GM21526 (cell line): ENCODE data around the gene PFN3.

Experiments used
- ATAC-seq: cut with Tn5 transposase; IDR thresholded peaks from one replicate; pipeline ENCODE4 v1.9.1; 2021; ENCODE audit warnings: moderate library complexity; ENCODE audit not compliant: unreplicated experiment, low FRiP score

PFN3 gene

DNA sequence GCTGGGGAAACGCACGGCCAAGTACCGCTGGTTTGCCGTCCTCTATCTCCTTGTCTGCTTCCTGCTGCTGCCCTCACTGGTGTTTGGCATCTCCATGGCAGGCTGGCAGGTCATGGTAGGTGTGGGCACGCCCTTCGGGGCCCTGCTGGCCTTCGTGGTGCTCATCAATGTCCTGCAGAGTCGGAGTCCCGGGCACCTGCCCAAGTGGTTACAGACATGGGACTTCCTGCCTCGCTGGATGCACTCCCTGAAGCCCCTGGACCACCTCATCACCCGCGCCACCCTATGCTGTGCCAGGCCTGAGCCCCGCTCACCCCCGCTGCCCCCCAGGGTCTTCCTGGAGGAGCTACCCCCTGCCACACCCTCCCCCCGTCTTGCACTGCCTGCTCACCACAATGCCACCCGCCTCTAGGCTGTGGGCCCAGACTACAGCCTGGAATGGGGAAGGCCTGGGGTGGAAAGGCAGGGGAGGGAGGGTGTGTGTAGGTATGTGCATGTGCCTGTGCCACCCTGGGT lies 2.5 kb downstream of the PFN3 start:
- no peak for ATAC-seq

DNA sequence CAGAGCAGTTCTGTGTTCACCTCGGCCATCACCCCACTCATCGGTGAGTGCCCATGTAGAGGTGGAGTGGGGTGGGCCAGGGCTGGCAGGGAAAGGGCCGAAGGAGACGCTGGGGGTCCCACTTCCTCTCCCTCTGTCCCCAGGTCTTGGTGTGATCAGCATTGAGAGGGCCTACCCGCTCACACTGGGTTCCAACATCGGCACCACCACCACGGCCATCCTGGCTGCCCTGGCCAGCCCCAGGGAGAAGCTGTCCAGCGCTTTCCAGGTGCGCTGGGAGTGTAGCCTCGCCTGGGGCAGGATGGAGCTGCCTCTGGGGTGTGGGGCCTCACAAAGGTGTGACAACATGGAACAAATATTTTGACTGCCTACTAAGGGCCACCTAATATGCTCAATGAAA lies 3.7 kb downstream of the PFN3 start:
- ATAC-seq, result no peak

DNA sequence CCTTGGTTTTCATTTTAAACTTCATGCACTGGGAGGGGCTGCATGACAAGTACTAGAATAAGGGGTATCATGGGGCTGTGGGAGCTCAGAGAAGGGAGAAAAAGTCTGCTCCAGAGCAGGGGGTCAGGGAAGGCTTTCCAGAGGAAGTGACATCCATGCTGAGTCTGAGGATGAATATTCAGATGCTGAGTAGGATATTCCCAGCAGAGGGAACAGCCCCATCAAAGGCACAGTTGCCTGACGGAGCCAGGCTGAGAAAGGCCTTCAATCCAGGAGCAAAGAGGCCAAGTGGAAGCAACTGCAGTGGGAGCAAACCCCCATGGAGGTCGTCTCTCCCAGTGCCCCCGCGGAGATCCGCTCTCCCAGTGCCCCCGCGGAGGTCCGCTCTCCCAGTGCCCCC lies 4.4 kb downstream of the PFN3 start:
- ATAC-seq, result no peak

DNA sequence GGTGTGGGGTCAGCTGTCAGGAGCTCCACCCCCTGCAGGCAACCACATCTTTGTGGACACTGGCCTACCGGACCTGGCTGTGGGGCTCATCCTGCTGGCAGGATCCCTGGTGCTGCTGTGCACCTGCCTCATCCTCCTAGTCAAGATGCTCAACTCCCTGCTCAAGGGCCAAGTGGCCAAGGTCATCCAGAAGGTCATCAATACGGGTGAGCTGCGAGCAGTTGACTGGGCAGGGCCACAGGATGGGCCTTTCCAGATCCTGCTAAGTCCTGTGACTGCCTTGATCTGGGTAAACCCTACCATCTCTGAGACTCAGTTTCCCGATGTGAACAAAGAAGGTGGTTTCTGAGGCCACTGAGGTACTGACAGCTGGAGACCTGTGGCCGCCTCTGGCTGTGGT lies 6.5 kb downstream of the PFN3 start:
- ATAC-seq, result no peak

DNA sequence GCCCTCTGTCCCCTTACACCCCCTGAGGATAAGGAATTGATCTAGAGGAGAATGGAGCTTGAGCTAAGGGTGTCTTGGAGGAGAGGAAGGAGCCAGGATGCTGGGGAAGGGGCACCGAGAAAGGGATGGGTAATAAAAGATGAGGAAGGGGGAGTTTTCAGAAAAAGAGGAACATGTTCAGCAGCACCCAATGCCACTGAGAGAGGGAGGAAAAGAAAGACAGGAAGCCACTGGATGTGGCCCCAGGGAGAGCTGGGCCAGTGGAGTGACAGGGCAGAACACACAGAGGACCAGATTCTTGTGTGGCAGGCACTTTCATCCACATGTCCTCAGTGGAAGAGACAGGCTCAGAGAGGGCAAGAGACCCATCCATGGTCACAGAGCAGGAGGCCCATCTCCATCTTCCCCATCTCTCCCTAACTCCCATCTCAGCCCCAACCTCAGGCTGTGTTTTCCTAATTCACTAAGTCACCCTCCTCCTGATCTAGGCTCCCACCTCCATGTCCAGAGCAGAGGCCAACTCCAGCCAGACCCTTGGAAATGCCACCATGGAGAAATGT lies 7.2 kb downstream of the PFN3 start:
- no peak for ATAC-seq

DNA sequence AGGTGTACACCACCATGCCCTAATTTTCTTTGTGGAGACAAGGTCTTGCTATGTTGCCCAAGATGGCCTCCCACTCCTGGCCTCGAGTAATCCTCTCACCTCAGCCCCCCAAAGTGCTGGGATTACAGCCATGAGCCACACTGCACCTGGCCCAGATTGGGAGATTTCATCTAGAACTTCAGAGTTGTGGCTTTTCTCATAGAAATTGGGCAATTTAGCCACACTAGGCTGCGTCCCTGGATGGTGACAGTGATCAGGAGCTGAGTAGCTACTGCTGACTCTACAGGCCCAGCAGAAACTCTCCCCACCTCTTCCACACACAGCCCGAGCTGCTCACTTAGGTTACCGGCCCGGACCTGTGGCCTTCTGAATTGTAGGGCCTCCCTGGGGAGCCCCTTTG lies 7.7 kb downstream of the PFN3 start:
- no peak for ATAC-seq

DNA sequence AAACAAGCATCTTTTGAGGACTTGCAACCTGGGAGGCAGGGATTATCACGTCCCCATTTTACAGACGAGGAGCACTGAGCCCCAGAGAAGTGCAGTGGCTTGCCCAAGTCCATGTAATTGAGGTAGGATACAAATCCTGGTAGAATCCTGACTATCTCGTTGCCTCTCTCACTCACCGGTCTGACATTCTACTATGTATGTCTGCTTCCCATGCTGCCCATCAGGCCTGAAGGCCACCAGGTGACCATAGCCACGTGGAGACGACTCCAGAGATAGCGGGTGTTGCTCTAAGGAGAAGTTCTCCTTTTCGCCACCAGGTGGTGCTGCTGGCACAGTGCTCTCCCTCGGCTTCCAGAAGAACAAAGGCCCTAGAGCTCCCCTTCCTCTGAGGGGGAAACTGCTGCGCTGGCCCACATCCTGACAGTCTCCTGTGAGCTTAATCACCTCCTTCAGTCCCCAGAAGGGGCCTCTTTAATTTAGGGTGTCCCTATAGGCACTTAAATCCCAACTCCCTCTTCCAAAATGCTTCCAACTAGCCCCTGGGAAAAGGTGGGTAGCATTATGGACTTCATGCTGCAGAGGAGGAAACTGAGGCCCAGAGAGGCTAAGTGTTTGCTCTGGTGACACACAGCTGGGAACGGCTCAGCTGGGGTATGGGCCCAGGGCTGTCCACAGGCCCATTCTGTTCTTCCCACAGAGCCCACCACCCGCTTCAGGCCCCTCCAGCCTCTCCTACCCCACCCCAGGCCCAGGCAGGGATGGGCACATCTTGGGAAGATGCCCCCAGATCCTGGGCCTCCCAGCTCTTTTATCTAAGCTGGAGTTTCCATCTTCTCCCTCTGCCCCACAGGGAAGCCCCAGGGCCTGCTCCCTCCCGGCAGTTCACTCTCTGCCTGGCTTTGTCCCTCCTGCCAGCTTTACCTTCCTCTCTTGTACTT lies 9.8 kb downstream of the PFN3 start:
- peak; percentile 45 for ATAC-seq

DNA sequence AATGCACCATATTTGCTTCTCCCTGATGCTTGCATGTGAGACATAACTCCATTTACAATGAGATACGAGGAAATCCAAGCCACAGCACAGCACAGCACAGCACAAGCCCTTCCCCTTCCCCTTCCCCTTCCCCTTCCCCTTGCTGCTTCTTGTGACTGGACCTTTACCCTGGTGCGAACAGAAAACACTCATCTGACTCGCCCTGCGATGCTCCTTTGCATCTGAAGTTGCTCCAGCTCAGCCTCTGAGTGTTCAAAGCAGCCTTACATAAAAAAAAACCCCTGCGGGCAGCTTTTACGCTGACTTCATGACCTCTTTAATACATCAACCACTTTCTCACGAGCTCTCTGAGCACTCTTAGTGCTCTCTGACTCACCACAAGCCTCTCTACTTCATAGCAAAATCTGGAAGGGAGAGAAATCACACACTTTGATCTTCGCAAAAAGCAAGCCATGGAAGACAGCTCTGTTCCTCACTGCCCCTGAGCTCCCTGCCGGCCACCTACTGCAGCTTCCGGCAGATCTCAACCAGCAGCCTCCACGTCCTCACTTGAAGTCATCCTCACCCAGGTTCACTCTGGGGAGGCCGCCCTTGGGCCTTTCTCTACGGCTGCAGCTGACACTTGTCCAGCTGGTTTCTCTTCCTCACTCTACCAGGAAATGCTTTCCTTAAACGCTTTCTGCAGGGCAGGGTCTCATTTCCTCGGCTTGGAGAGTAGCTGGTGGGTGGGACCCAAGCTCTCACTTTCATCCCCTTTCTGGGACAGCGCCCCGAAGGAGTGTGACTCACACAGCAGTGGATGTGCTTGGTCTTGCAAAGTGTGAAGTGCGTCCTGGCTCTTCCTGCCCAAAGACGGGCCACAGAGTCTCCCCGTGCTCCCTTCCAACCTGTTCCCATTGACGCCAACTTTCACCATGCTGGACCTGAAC lies 11.0 kb downstream of the PFN3 start:
- ATAC-seq, result no peak

DNA sequence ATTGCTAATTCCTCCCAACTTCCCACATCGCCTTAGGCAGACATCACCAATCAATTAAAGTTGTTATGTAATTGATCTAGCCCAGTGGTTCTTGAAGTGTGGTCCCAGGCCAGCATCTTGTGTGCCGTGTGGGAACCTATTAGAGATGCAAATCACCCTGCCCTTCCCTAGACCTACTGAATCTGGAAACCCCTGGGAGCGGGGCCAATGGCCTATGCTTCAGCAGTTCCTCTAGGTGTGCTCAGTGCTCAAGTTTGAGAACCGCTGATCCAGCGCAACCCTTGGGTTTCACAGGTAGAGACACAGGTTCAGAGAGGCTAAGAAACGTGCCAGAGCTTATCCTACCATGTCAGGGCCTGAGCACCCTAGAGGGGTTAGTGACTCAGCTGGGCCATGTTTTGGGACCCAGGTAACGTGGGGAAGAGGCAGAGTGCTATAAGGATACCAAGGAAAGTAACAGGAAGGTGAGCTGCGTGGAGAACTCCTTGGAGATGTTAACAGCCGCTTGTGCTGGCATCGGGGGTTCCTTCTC lies 11.9 kb downstream of the PFN3 start:
- ATAC-seq, result no peak

DNA sequence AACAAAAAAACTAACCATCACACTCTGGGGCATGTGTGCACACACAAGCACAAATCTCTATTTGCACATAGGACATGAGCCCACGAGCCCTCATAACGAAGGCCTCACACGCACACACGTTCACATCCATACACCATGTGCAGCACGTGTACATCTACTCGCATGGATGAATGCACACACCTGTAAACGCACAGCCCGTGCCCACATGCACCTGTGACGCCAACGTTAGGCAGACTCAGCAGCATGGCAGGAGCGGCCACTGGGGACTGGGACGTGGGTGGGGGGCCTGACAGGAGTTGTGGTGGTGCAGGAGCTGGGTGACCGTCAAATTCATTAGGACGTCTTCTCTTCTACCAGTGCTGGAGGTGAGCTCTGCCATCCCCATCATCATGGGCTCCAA lies 13.1 kb downstream of the PFN3 start:
- no peak for ATAC-seq

DNA sequence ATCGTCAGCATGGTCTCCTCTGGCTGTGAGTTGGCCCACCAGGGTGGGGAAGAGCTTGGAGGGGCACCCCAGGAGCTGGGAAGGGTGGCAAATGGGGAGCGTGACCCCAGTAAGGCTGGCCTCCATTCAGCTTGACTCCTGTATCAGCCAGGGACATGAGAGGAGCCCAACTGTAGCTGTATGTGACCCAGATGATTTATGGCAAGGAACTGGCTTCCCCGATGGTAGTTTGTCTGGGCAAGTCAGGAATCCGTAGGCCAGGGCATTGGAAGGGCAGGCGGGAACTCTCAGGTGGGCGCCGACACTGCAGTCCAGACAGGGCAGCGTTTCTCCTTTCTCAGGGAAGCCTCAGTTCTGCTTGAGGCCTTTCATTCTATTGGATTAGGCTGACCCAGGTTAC lies 13.9 kb downstream of the PFN3 start:
- no peak for ATAC-seq

DNA sequence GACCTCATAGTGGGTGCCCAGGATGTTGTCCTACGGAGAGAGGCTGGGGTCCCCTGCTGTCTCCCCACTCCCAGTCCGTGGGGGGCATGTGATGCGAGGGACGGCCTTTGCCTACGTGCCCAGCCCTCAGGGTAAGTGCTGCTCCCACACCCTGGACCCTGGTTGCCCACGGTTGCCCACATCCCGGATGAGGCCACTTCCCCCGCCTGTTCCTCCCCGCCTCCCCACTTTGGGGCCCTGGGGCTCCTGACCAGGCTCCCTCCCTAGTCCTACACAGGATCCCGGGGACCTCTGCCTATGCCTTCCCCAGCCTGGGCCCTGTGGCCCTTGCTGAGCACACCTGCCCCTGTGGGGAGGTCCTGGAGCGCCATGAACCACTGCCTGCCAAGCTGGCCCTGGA lies 14.7 kb downstream of the PFN3 start:
- no peak for ATAC-seq

DNA sequence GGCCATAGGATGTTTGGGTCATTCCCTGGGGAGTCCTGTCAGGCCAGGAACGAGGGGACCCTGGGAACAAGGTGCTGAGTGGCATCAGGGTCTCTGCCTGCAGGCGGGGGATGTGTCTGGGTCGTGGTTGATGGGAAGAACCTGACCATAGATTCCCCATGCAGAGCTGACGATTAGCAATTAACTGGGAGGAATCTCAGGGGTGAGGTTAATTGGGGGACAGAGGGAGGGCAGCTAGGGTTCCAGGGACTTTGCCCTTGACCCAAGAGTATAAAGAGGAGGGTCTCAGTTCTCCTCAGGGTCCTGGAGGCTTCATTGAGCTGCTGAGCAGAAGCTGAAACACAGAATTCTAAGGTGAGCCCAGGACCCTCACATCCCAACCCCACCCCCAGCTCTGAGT lies 16.3 kb downstream of the PFN3 start, which contains the start of gene SLC34A1:
Gene SLC34A1, plus strand, starts transcription at position 301 of the 400 bp plus-strand sequence. CDS start 1,308 bp downstream, outside the sequence.
- ATAC-seq, result no peak

DNA sequence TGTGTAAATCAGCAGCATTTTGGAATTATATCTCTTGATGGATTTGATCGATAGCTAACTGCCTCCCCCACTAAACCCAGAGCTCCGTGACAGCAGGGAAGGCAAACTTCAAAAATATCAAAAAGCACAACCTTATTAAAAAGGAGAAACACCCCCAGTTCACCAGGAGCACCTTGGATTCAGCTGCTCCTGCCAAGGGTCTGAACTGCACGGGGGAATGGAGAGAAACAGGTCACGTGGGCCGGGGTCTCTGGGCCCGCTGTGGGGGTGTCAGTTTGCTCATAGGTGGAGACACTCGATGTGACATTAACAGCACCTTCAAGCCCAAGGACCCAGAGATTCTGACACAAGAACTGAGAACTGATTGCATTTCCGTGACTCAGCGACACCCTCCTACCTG lies 17.3 kb downstream of the PFN3 start:
- no peak for ATAC-seq

DNA sequence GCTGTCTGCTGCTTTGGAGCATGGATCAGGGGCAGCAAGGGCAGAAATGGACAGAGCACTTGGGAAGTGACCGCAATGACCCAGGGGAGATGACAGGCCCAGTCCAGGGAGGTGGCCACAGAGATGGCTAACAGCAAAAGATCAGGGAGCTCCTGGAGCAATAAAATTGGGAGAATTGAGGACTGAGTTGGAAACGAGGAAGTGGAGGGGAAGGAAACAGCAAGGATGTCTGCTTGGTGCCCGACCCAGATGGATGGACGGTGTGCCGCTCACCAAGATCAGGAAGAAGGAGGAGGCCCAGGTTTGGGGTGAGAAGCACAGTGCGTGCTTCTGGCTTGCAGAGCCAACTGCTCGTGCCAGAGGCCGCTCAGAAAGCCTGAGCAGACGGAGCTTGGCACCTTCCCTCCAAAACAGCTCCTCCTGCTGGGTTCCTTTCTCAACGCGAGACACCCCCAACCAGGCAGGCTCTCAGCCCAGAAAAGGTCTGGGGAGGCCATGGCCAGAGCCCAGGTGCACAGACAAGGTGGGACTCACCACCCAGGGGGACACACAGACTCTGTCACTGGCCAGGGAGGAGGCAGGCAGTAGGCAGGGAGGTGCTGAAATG lies 17.9 kb downstream of the PFN3 start:
- no peak for ATAC-seq

DNA sequence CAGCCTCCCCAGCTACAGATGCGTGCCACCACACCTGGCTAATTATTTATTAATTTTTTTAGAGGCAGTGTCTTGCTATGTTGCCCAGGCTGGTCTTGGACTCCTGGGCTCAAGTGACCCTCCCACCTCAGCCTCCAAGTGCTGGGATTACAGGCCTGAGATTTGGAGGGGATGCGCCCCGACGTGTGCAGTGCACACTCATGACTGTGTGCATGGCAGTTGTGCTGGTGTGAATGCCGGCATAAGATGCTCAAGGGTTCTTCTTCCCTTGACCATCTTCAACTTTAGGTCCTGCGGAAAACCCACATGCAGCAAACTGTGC lies 19.7 kb downstream of the PFN3 start:
- no peak for ATAC-seq

DNA sequence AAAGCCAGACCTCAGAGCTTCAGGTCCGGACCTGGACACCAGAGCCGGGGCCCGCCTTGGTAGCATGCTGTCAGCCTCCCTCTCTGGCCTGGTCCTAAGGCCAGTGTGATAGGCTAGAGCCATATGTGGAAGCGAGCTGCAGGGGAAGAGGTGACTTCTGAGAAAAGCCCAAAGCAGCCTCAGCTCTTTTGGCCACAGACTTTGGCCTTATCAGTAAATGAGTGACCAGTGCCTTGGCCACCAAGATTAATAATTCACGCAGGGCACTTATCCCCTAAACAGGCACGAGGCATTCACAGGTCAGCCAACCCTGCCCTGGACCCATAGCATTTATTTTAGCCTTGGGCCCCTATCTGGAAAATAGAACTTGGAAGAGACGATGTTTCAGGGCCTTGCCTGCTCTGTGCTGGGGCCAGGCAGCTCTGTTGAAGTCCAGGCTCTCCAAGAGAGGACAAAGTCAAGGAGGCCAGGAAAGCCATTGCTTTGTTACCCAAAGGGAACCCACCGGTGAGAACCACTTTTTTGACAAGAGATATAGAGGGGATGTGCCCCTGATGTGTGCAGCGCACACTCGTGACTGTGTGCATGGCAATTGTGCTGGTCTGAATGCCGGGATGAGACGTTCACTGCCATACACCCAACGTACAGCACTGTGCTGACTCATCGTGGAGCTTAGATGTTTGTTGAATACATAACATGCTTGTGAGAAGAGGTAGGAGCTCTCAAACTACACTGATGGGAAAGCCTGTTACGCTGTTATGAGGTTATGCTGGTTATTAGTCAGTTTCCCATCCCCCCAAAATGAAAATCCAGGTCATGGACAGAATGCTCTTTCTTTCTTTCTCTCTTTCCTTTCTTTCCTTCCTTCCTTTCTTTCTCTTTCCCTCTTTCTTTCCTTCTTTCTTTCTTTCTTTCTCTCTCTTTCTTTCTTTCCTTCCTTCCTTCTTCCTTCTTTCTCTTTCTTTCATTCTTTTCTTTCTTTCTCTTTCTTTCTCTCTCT lies 21.3 kb downstream of the PFN3 start:
- ATAC-seq, result no peak

DNA sequence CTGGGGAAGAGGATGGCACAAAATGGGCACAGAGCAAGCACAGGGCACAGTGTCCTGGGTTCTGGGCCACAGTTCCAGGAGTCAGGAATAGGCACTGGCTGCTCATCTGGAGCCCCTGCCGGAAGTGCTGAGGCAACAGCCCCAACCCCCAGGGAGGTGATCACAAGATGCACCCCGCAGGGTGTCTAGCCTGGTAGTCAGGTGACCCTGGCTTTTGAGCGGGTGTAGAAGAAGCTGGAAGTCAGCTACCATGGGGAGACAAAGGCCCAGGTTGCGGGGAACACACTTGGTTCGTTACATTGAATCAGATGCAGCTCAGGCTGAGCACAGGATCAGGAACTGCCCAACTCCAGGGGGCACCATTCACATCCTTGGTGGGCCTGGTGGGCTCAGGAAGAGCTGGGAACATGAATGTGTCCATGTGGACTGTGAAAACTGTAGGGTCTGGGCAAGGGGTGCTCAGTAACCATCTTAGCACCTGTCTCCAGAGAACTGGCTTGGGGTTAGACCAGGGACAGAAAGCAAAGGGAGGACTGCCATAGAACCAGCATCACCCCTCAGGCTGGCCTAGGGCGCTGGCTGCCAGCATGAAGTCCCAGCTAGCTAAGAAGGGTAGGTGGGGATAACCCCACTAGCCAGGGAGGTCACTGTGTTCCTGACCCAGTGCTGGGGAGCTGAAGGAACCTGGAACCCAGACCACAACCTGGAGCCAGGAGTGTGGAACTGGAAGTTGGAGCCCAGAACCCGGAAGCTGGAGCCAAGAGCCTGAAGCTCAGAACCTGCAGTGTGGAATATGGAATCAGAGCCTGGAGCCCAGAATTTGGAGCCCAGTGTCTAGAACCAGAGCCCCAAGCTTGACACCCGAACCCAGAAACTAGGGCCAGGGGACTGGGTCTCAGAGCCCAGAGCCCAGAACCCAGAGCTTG lies 22.3 kb downstream of the PFN3 start:
- ATAC-seq, result no peak
